K562 (cell line): ENCODE data around the gene HS3ST3A1. TPM values are rescaled to one million over a fixed set of nuclear protein-coding genes. Genes with fewer than 3 reads are reported as not detected.

Experiments used
- ATAC-seq: fragments of 200-7000 bp; cut with Tn5 transposase; 3 replicates; pipeline ENCODE4 v1.9.1; 2020; ENCODE audit warnings: moderate library complexity
- BruUV-seq: library from RNA; stranded (reverse); fragments of 400-500 nt; replicated peaks from 2 replicates; lab custom pipeline; 2021; lab: Mats Ljungman, UMichigan
- CTCF ChIA-PET: fragments of 300-600 bp; formaldehyde crosslinking; extraction: SDS; loops from one replicate; lab custom pipeline; 2021; ENCODE audit warnings: low intra/inter-chr PET ratio; lab: Yijun Ruan, JAX
- POLR2A ChIA-PET: fragments of 300-600, 350-650 bp; sonication (Branson Sonifier 250); formaldehyde crosslinking; extraction: SDS; loops from one replicate; lab custom pipeline; 2021; ENCODE audit warnings: antibody characterized with exemption, inconsistent platforms; lab: Yijun Ruan, JAX
- DNase-seq, 4 experiments: peaks; one replicate each; pipeline versions ENCODE4 v3.0.0 to v3.0.0-alpha.2; 2011 to 2018; ENCODE audit warnings: low spot score in 3 of 4, mixed read lengths in 3 of 4; ENCODE audit errors: extremely low read depth in 1 of 4
- FAIRE-seq: peaks from 2 replicates; lab custom pipeline; 2011; peaks lifted over from hg19 to GRCh38; lab: Jason Lieb, UNC
- H2AFZ ChIP-seq: 2 replicates; pipeline ENCODE4 v1.6.0; 2011; ENCODE audit warnings: low read depth, low read length, control low read depth, inconsistent platforms
- H3K27ac ChIP-seq: fragments of 200-600 bp; 3 replicates; pipeline ENCODE4 v1.8.0; 2011; ENCODE audit warnings: low read depth, mild to moderate bottlenecking, control low read depth, inconsistent platforms, low read length, moderate library complexity, mixed read lengths; ENCODE audit errors: extremely low read depth
- H3K27me3 ChIP-seq, 2 experiments: fragments of 300-600 bp in 1 of 2; 2 replicates in 1 of 2; 3 replicates in 1 of 2; pipeline versions ENCODE4 v1.6.0 to v1.8.0; 2011; ENCODE audit warnings: inconsistent platforms in 2 of 2, low read length in 2 of 2, mild to moderate bottlenecking in 1 of 2, mixed read lengths in 1 of 2, moderate library complexity in 1 of 2; ENCODE audit not compliant: control insufficient read depth in 2 of 2, insufficient read depth in 2 of 2
- H3K36me3 ChIP-seq: fragments of 300-600 bp; 3 replicates; pipeline ENCODE4 v1.8.0; 2011; ENCODE audit warnings: mild to moderate bottlenecking, low read length, inconsistent platforms; ENCODE audit not compliant: control insufficient read depth, insufficient read depth
- H3K4me1 ChIP-seq, 2 experiments: fragments of 200-600 bp in 1 of 2; replicated peaks in 1 of 2; 2 replicates in 1 of 2; 3 replicates in 1 of 2; pipeline versions ENCODE4 v1.5.1 to v1.8.0; 2011; ENCODE audit warnings: inconsistent platforms in 2 of 2, low read length in 2 of 2, mild to moderate bottlenecking in 1 of 2, mixed read lengths in 1 of 2, moderate library complexity in 1 of 2; ENCODE audit not compliant: control insufficient read depth in 2 of 2, insufficient read depth in 2 of 2
- H3K4me2 ChIP-seq: 2 replicates; pipeline ENCODE4 v1.6.1; 2011; ENCODE audit warnings: low read length, control low read depth, inconsistent platforms, mixed read lengths; ENCODE audit not compliant: insufficient read depth
- H3K4me3 ChIP-seq: fragments of 200-600 bp; sonication (generic), shearing (Covaris generic); 2 replicates; pipeline ENCODE4 v1.5.1; 2016; ENCODE audit warnings: control low read depth, inconsistent platforms
- H3K79me2 ChIP-seq: fragments of 200-600 bp; 3 replicates; pipeline ENCODE4 v1.8.0; 2011; ENCODE audit warnings: low read length, inconsistent platforms; ENCODE audit not compliant: control insufficient read depth, insufficient read depth
- H3K9ac ChIP-seq, 2 experiments: 2 replicates each; pipeline versions ENCODE4 v1.6.0 to v1.6.1; 2011; ENCODE audit warnings: low read depth in 2 of 2, low read length in 2 of 2, control low read depth in 1 of 2, inconsistent platforms in 1 of 2, mild to moderate bottlenecking in 1 of 2, mixed read lengths in 1 of 2; ENCODE audit not compliant: insufficient read depth in 1 of 2
- H3K9me1 ChIP-seq: one replicate; pipeline ENCODE4 v1.6.0; 2011; ENCODE audit warnings: inconsistent platforms, mild to moderate bottlenecking, low read length, moderate library complexity; ENCODE audit not compliant: control insufficient read depth, insufficient read depth
- H3K9me3 ChIP-seq: replicated peaks from 2 replicates; pipeline ENCODE4 v1.5.1; 2011; ENCODE audit warnings: low read depth, low read length, inconsistent platforms; ENCODE audit not compliant: control insufficient read depth, insufficient read depth
- H4K20me1 ChIP-seq: replicated peaks from 2 replicates; pipeline ENCODE4 v1.6.1; 2011; ENCODE audit warnings: low read length, inconsistent platforms, mixed read lengths; ENCODE audit not compliant: control insufficient read depth, insufficient read depth
- ATF1 ChIP-seq, 2 experiments: fragments of 450-650 bp in 1 of 2; IDR thresholded peaks; 2 replicates each; pipeline ENCODE4 v1.6.1; 2016; ENCODE audit warnings: missing compliant biosample characterization in 1 of 2, missing genetic modification characterization in 1 of 2
- CAMTA2 ChIP-seq: fragments of 250-450 bp; sonication (Bioruptor Pico); conservative IDR thresholded peaks from 2 replicates; pipeline ENCODE4 v1.5.1; 2022
- CREBBP ChIP-seq: IDR thresholded peaks from one replicate; pipeline ENCODE4 v1.6.1; 2012; ENCODE audit warnings: low read depth, mild to moderate bottlenecking, control low read depth, inconsistent platforms, low read length
- FOXA3 ChIP-seq, 2 experiments: fragments of 450-650 bp in 1 of 2; sonication (generic) in 1 of 2; formaldehyde crosslinking; IDR thresholded peaks in 1 of 2; conservative IDR thresholded peaks in 1 of 2; 2 replicates each; pipeline versions ENCODE4 v1.4.0 to v1.8.0; 2020 to 2022; ENCODE audit warnings: mild to moderate bottlenecking in 2 of 2, missing genetic modification reagents in 1 of 2
- FOXK2 ChIP-seq, 2 experiments: fragments of 450-650 bp; IDR thresholded peaks in 1 of 2; conservative IDR thresholded peaks in 1 of 2; 2 replicates each; pipeline ENCODE4 v1.6.1; 2016; ENCODE audit warnings: low read depth in 2 of 2, mild to moderate bottlenecking in 1 of 2
- MAFG ChIP-seq: fragments of 450-650 bp; conservative IDR thresholded peaks from 2 replicates; pipeline ENCODE4 v1.6.1; 2016; ENCODE audit warnings: missing genetic modification characterization, missing compliant biosample characterization
- MAFK ChIP-seq: IDR thresholded peaks from 2 replicates; pipeline ENCODE4 v1.6.1; 2011; ENCODE audit warnings: low read length, improper control_type of control experiment
- NELFE ChIP-seq: IDR thresholded peaks from 2 replicates; pipeline ENCODE4 v1.6.1; 2011; ENCODE audit warnings: mild to moderate bottlenecking; ENCODE audit not compliant: insufficient read depth, insufficient read length
- NFE2 ChIP-seq: IDR thresholded peaks from 2 replicates; pipeline ENCODE4 v1.6.1; 2014; ENCODE audit warnings: antibody characterized with exemption, low read depth
- POLR2G ChIP-seq: fragments of 200-400 bp; formaldehyde crosslinking; IDR thresholded peaks from 2 replicates; pipeline ENCODE4 v1.6.1; 2017; ENCODE audit warnings: low read depth, mild to moderate bottlenecking, antibody characterized with exemption, low read length, moderate library complexity
- SETDB1 ChIP-seq: IDR thresholded peaks from one replicate; pipeline ENCODE4 v1.6.1; 2012; ENCODE audit warnings: low read length, control low read depth, inconsistent platforms
- SMAD1 ChIP-seq: fragments of 150-350 bp; IDR thresholded peaks from 2 replicates; pipeline ENCODE4 v1.6.1; 2014; ENCODE audit warnings: low read length, low read depth; ENCODE audit not compliant: partially characterized antibody
- TBL1XR1 ChIP-seq, 2 experiments: IDR thresholded peaks; 2 replicates each; pipeline ENCODE4 v1.6.1; 2012; ENCODE audit warnings: improper control_type of control experiment in 2 of 2, low read length in 2 of 2, mild to moderate bottlenecking in 1 of 2
- ZNF316 ChIP-seq: fragments of 450-650 bp; IDR thresholded peaks from 2 replicates; pipeline ENCODE4 v1.6.1; 2016
- WGBS: fragments of 100-300 bp; shearing (Covaris generic); methylation state at CpG from one replicate; pipeline ENCODE4 v1.1.6; 2016; ENCODE audit warnings: low coverage, mixed read lengths; ENCODE audit not compliant: insufficient coverage; ENCODE audit errors: missing lambda C conversion rate; 5-methylcytosine and 5-hydroxymethylcytosine counted together
- in situ Hi-C: fragments of 300-500 bp; cut with MboI; formaldehyde crosslinking; loops from 4 replicates; pipeline ENCODE4 v1.15.0; 2018; ENCODE audit warnings: inconsistent platforms, mixed read lengths
- intact Hi-C: fragments of 100-400 bp; cut with micrococcal nuclease; formaldehyde crosslinking; loops from 2 replicates; pipeline ENCODE4 v1.14.2; 2022
- polyA plus RNA-seq, 8 experiments: library from polyadenylated mRNA; depleted of rRNA in 4 of 8; stranded (reverse) in 5 of 8; unstranded in 3 of 8; fragments of >200 nt; fragmentation: Nextera tagmentation in 2 of 8; fragmentation: Illumina TruSeq in 1 of 8; extraction: Ambion mirVana in 2 of 8; extraction: Trizol in 1 of 8; gene quantifications; 2 replicates each; pipeline versions ENCODE4 v1.2.1 to v1.2.3, GENCODE V29; 2011 to 2014; ENCODE audit warnings: inconsistent platforms in 1 of 8, missing spikeins in 1 of 8
- total RNA-seq, 7 experiments: library from RNA; depleted of rRNA in 6 of 7; stranded (reverse); fragments of >200 nt in 6 of 7; fragmentation: Illumina TruSeq in 2 of 7; extraction: Trizol in 2 of 7; gene quantifications; 2 replicates each; pipeline versions ENCODE4 v1.2.1 to v1.2.3, GENCODE V29; 2011 to 2021; ENCODE audit warnings: low replicate concordance in 1 of 7
- TF ChIP-seq, protein P1 (sequence below): IDR thresholded peaks from 2 replicates; pipeline ENCODE4 v1.6.1; 2016; ENCODE audit warnings: missing genetic modification characterization, missing compliant biosample characterization
- TF ChIP-seq, protein P2 (sequence below): fragments of 450-650 bp; IDR thresholded peaks from 2 replicates; pipeline ENCODE4 v1.6.1; 2016; ENCODE audit warnings: mild to moderate bottlenecking
- TF ChIP-seq, protein P3 (sequence below): fragments of 450-650 bp; formaldehyde crosslinking; IDR thresholded peaks from 2 replicates; pipeline ENCODE4 v1.4.0; 2020; ENCODE audit warnings: mild to moderate bottlenecking, moderate library complexity

Gene HS3ST3A1
- total and polyA plus RNA-seq, 9 of the 15 experiments (the other 6 are each of a cell fraction or from before 2014, with no cell fraction given): 0.25 to 14.8 (median 2.3) TPM

DNA sequence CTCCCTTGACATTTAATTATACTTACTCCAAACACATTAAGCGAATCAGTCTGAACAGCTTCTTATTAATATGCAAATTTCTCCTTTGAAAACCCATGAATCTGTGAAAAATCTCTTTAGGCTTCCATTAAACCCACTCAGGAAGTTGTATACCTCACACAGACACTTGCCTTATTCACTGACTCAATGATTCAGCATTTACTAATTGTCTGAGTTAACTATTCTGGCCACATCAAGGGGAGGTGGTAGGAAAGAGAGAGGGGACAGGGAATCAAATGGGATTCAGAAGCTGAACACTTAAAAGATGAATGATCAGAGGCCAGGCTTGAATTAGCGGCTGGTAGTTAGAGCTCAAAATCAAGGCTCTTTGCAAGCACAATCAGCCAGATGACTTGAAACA, 70.0 kb downstream of the HS3ST3A1 start:
- H3K4me2 ChIP-seq: no peak overlapping the region
- H3K27ac ChIP-seq: no peak overlapping the region; the same call in 2 of the 3 replicates
- peaks cover 5 to 13% of the 10 kb centered on the region in 2 experiments for H3K4me1 ChIP-seq
- no peaks in the 10 kb centered on the region for H3K9me1 ChIP-seq
- H3K9me3 ChIP-seq: peaks cover 2% of the 10 kb centered on the region; the same call in 1 of the 2 replicates
- no peak overlapping the region for H3K9ac ChIP-seq
- intact Hi-C loops (no loop called here), in situ Hi-C loops (no loop called here)
- ChIA-PET CTCF (no interaction called here), POLR2A (interaction anchor here (0.7 kb wide), 1 partner anchor 949 kb away, joined by 3 read pairs; no protein-coding TSS in a partner anchor)
- 0 out of 3 replicates have a peak, but pooled peaks cover 4% of the 10 kb centered on the region for H3K36me3 ChIP-seq
- no peak overlapping the region for H2AFZ ChIP-seq
- H4K20me1 ChIP-seq: no peaks in the 10 kb centered on the region
- FAIRE-seq (no peak), ATAC-seq (no peak), DNase-seq (no peak)
- H3K27me3 ChIP-seq: no peaks in the 10 kb centered on the region
- WGBS: 86% methylated on average over 2 of the region's 2 CpGs
- peaks cover 7% of the 10 kb centered on the region; the same call in 2 of the 3 replicates for H3K79me2 ChIP-seq
- H3K4me3 ChIP-seq: no peak overlapping the region
- no TSS peak for BruUV-seq
- TF ChIP-seq CREBBP (no peak), FOXK2 (conservative IDR thresholded peaks at IDR 0.05 in 1 of 2, IDR thresholded peaks at IDR 0.05 in 1 of 2; ENCODE audit: low read depth in 2 of 2) (no peak), POLR2G (no peak), NELFE (no peak), SETDB1 (no peak), SMAD1 (no peak), ATF1 (CRISPR knock-in tag; IDR thresholded peaks at IDR 0.05) (no peak), ATF1 (tag; IDR thresholded peaks at IDR 0.05) (no peak), CAMTA2 (CRISPR knock-in tag) (no peak), FOXA3 (CRISPR knock-in tag; conservative IDR thresholded peaks at IDR 0.05 in 1 of 2, IDR thresholded peaks at IDR 0.05 in 1 of 2) (no peak), MAFG (tag) (peak; percentile 75), TBL1XR1 (IDR thresholded peaks at IDR 0.05; ENCODE audit: low read length in 2 of 2) (no peak), ZNF316 (peak; percentile 70), NFE2 (peak; percentile 69), MAFK (peak; percentile 23; the same call in 1 of the 2 replicates)
- TF ChIP-seq, protein P1, sequence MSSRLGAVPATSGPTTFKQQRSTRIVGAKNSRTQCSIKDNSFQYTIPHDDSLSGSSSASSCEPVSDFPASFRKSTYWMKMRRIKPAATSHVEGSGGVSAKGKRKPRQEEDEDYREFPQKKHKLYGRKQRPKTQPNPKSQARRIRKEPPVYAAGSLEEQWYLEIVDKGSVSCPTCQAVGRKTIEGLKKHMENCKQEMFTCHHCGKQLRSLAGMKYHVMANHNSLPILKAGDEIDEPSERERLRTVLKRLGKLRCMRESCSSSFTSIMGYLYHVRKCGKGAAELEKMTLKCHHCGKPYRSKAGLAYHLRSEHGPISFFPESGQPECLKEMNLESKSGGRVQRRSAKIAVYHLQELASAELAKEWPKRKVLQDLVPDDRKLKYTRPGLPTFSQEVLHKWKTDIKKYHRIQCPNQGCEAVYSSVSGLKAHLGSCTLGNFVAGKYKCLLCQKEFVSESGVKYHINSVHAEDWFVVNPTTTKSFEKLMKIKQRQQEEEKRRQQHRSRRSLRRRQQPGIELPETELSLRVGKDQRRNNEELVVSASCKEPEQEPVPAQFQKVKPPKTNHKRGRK: no peak
- TF ChIP-seq, protein P2, sequence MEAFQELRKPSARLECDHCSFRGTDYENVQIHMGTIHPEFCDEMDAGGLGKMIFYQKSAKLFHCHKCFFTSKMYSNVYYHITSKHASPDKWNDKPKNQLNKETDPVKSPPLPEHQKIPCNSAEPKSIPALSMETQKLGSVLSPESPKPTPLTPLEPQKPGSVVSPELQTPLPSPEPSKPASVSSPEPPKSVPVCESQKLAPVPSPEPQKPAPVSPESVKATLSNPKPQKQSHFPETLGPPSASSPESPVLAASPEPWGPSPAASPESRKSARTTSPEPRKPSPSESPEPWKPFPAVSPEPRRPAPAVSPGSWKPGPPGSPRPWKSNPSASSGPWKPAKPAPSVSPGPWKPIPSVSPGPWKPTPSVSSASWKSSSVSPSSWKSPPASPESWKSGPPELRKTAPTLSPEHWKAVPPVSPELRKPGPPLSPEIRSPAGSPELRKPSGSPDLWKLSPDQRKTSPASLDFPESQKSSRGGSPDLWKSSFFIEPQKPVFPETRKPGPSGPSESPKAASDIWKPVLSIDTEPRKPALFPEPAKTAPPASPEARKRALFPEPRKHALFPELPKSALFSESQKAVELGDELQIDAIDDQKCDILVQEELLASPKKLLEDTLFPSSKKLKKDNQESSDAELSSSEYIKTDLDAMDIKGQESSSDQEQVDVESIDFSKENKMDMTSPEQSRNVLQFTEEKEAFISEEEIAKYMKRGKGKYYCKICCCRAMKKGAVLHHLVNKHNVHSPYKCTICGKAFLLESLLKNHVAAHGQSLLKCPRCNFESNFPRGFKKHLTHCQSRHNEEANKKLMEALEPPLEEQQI: no peak
- TF ChIP-seq, protein P3, sequence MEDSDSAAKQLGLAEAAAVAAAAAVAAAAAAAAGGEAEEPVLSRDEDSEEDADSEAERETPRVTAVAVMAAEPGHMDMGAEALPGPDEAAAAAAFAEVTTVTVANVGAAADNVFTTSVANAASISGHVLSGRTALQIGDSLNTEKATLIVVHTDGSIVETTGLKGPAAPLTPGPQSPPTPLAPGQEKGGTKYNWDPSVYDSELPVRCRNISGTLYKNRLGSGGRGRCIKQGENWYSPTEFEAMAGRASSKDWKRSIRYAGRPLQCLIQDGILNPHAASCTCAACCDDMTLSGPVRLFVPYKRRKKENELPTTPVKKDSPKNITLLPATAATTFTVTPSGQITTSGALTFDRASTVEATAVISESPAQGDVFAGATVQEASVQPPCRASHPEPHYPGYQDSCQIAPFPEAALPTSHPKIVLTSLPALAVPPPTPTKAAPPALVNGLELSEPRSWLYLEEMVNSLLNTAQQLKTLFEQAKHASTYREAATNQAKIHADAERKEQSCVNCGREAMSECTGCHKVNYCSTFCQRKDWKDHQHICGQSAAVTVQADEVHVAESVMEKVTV (CRISPR knock-in tag): no peak
